HG02870 (cell line): ENCODE results near the gene MVB12A.

ENCODE experiments used
- ATAC-seq: cut with Tn5 transposase; IDR thresholded peaks from one replicate; pipeline ENCODE4 v1.9.1; 2021; ENCODE audit warnings: mild to moderate bottlenecking, moderate library complexity; ENCODE audit not compliant: unreplicated experiment

Gene MVB12A

DNA sequence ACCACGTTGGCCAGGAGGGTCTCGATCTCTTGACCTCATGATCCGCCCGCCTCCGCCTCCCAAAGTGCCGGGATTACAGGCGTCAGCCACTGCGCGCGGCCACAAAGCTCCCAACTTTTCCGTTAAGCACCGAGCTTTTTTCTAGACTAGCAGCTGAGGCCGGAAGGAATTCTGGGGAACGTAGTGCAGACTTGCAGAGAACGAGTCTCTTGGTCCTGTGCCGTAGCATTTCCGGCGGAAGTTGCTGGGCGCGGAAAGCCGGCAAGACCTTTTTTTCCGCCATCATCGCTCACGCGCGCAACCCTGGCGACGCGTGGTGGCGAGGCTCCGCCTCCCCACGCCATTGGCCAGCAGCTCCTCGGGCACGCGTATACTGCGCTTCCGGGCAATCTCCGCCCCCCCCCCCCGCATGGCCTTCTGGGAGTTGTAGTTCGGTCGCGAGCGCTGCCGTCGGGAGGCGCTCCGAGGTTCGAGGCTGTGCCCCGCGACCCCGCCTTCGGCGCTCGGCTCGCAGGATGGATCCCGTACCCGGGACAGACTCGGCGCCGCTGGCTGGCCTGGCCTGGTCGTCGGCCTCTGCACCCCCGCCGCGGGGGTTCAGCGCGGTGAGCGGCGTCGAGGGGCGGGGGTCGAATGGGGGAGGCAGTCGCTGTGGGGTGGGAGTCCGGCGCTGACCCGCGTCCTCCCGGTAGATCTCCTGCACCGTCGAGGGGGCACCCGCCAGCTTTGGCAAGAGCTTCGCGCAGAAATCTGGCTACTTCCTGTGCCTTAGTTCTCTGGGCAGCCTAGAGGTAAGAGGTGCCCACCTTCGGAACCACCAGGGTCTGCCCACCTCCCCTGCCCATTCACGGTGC lies at the start of gene MVB12A:
MVB12A (plus strand) TSS at position 427 of the 854 bp plus-strand sequence; CDS start at position 516, 89 bp downstream.
- ATAC-seq = peak; percentile 88

DNA sequence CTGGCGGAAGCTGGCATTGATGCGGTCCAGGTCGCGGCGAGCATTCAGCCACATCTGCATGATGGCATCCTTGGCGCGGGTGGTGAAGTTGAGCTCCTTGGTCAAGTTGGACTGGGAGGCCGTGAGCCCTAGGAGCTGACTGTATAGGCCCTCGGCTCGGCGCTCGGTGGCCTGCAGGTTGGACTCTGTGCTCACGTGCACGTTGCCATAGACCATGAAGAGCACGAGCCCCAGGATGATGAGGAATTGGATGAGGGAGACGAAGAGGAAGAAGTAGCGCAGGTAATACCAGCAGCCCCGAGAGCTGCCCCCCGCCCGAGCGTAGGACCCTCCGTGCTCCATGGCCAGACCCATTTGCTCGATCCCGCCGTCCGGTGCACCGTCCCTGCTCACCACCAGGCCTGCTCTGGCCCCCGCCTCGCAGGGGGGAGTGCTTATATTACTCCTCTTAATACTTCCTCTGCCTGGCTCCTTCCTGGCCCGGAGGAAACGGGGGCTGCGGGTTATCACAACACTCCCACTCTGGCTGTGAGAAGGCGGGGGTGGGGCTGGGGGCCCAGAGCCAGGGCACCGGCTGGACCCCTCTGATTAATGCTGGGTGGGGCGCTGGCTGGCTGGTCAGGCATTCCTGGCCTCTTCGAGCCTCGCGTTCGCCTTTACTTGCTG lies 42.8 kb upstream of the MVB12A start, which contains the start of gene PLVAP:
PLVAP (minus strand) TSS at position 408 of the 666 bp plus-strand sequence; CDS start at position 354, 54 bp downstream.
- ATAC-seq = no peak

DNA sequence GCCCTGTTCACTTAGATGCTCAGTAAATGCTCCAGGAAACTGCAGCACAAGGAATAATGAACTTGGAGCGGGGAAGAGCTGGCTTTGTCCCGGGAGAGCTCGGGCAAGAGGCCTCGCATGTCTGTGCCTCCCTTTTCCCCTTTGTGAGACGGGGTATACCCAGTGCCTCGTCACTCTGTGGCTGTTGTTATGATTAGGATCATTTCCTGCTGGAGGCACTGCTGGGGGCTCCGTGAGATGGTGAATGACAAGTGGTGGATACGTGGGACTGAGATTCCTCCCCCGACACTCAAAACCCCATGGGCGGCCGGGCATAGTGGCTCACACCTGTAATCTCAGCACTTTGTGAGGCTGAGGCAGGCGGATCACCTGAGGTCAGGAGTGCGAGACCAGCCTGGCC lies 41.6 kb upstream of the MVB12A start:
- ATAC-seq = no peak

DNA sequence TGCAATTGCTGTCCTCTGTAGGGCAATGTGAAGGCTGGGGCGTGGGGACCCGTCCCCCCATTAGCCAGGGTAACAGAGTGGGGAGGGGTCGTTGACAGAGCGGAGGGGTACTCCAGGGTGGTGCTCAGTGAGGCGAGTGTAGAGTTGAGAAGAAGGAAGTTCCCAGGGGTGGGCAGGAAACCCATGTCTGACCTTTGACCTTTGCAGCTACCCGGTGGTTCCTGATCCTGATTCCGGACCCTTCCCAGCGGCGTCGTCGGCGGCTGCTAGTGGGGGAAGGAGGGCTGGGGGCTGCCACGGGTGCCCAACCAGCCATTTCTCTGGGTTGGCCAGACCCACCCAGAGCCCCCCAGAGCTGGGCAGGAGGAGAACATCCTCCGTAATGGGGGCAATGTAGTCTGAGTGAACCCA lies 40.6 kb upstream of the MVB12A start:
- no peak for ATAC-seq

DNA sequence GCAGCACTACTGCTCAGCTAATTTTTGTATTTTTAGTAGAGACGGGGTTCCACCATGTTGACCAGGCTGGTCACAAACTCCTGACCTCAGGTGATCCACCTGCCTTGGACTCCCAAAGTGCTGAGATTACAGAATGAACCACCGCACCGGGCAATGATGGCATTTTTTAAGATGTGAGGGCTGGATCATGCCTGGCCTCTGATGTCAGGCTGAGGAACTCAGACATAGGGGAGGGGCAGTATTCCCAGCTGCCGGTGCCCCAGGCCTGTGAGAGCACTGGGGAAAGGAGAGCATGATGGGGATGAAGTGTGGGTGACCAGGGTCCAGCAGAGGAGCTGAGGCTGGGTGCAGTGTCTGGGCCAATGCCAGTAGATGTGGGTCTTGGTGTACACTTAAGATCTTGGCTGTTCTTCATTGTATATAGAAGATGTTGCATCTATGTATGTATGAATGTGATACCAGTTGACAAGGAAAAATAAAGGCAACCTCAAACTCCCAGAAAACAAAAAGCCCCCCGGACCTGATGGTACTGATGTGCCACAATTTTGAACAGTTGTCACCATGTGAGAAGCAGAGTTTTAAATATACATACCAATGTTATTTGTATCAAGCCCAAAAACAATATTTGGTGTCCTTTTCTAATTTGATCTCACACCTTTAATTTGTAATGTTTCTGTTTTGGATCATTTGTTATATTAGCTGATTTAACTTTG lies 39.3 kb upstream of the MVB12A start:
- ATAC-seq = no peak

DNA sequence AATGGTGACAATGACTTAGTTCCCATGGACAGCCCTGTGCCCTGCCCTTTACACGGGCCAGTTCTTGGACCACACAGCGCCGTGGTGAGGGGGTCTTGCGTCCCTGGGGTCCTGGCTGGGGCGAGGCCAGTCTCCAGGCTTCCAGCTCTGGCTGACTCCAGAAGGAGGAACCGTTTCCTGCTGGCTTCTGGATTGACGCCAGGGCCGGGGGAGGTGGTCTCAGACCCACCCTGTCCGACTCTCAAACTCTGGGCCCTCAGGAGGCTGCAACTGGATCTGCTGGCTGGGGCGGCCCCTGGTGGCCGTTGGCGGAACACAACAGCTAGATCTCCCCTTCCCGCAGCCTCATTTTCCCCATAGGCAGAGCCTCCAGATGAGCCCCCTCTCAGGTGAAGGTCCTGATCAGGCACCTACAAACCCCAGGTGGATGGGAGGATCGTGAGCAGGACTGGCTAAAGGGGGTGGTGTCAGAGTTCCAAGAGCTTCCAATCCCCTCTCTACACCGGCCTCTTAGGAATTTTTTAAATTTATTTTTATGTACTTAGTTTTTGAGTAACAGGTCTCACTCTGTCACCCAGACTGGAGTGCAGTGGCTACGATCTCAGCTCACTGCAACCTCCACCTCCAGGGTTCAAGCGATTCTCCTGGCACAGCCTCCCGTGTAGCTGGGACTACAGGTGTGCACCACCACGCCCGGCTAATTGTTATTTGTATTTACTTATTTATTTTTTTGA lies 33.8 kb upstream of the MVB12A start:
- no peak for ATAC-seq

DNA sequence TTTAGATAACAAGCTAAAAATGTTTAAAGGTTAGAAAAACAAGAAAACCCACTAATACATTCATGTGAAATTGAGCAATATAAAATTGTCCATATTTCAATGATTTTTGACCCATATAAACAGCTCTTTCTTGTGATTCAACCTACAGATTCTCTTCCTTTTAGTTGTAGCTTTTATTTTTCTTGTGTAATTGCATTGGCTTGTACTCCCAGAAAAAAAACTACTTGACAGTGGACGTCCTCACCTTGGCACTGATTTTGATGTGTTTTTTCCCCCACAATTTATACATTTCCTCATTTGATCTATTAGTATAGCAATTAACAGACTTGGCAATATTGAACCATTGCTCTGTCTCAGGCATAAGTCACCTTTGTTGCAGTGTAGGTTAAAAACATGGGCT lies 30.6 kb upstream of the MVB12A start:
- ATAC-seq = no peak

DNA sequence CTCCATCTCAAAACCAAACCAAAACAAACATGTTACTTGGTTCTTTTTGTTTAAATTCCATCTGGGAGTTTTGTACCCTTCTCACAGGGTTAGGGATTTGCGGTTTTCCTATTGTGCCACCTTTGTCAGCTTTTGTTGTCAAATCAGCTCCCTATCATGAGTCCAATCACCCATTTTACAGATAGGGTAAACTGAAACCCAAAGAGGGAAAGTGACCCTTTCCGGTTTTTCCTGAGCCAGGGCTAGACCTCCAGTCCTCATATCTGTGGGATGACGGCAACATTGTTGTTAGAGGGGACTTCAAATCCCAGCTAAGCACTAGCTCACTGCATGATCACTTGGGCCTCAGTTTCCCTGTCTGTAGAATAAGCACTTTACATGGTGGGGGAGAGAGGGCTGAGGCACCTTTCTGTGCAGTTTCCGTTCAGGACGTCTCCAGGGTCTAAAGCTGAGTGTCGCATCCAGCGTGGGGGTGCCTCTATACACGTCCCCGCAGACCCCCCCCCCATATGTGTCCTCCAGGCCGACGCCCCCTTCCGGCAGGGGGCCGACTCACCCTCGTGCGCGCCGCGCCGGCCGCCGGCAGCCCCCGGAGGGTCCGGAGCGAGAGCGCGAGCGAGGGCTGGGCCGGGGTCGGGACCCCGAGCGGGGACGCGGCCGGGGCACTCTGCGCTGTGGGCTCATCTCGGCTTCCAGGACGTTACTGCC lies 29.7 kb upstream of the MVB12A start:
- no peak for ATAC-seq

DNA sequence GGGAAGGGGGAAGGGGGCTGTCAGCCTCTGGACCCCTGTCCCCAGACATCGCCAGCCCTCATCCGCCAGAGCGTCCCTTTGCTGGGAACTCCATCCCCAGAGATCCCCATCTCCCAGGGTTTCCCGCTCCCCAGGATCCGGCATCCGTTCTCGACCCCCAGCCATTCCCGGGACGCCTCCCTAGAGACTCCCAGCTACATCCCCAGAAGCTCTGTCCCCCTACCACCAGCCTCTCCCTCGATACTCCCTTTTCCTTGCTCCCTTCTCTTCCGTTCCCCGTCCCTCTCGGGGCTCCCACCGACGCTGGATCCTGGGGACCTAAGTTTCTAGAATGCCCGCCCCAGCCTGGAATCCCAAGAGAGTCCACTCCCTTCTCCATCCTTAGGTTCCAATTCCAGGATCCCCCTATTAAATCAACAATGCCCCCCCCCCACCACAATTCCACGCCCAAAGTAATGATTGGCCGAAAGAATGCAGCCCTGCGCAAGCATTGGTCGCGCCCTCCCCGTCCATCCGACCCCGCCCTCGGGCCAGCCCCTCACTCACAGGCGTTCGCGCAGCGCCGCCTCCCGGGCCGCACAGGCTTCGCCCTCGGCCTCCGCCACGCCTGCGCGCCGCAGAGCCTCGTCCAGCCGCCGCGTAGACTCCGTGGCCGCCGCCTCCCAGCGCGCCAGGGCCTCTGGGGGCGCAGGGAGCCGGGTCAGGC lies 29.0 kb upstream of the MVB12A start:
- ATAC-seq = peak; percentile 83

DNA sequence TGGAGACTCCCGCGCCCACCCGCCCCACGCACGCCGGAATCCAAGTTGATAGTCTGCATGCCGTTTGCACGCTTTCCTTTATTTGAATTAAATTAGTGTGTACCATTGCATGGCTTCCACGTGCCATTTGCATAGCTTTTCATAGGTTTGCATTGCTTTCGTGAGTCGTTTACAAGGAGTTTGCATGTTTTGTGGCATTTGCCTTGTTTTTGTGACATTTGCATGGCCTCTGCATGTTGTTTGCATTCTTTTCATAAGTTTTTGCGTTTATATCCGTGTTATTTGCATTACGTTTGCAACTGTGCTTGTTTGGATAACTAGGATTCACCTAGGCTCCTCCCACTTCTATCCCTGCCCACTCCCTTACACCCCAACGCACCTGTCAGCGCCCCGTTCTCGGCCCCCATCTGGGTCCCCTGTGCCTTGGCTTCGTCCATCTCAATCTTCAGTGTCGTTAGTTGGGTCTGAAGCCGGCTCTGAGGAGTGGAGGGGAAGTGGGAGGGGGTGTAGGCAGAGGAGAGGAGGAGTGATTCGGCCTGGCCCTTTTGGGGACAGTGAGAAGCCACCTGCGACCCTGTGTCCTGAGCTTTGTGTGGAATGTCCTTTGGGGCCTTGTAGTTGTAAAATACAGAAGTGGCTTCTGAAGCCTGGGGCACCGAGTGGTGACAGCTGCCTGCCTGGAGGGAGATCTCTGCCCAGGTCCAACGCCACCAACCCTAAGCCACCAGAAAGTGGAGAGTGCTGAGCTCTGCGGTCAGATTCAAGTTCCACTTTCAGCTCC lies 28.3 kb upstream of the MVB12A start:
- ATAC-seq = no peak

DNA sequence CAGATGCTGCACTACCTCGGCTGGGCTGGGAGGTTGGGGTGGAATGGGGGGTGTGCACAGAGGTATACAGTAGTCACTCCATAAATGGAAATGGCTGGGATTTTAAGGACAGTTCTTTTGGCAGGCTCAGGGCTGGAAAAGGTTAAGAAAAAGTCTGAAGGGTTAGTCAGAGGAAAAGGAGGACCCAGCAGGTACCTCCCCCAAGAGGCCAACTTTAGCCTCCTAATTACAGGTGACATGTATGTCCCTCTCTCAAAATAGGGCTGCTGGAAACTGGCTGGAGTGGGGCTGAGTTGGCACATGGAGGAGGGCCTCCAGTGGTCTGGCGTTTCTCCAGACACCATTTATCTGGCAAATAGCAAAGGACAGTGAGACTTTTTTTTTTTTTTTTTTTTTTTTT lies 26.8 kb upstream of the MVB12A start:
- ATAC-seq = no peak

DNA sequence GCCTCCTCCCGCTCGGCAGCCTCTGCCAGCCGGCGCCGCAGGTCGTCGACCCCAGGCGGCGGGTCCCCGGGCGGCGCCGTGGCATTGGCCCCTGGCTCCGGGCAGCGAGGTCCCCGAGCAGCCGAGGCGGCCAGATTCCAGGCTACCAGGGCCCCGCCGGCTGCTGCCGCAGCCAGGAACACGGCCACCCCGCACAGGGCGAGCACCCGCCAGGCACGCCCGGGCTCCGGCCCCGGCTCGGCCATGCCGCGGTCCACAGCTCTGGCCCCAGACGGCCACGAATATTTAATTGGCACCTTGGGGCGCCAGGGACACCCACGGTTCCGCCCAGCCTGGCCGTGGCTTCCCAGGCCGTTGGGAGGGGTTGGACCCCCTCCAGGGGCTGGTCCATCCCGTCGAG lies 25.9 kb upstream of the MVB12A start, which contains the start of gene CCDC194:
CCDC194 (minus strand) TSS at position 283 of the 400 bp plus-strand sequence; CDS start at position 245, 38 bp downstream.
- no peak for ATAC-seq

DNA sequence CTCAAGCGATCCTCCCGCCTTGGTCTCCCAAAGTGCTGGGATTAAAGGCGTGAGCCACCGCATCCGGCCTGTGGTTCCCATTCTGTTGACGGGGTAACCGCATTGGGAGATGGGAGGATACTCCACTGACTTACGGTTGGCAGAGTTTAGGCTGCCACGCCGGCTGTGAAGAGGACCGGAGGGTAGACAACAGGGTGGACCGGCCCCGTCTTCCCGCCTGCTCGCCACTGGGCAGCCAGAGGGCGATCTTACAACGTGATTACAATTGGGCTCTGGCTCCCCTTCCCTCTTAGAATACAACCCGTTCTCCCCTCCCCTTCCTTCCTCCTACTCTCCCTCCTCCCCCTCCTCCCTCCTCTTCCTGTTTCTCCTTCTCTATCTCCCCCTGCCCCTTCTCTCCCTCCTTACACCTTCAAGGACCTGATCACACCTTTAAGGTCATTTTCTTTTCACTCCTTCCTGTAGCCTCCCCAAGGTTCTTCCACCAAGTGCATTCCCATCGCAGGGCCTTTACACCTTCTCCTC lies 24.9 kb upstream of the MVB12A start:
- no peak for ATAC-seq

DNA sequence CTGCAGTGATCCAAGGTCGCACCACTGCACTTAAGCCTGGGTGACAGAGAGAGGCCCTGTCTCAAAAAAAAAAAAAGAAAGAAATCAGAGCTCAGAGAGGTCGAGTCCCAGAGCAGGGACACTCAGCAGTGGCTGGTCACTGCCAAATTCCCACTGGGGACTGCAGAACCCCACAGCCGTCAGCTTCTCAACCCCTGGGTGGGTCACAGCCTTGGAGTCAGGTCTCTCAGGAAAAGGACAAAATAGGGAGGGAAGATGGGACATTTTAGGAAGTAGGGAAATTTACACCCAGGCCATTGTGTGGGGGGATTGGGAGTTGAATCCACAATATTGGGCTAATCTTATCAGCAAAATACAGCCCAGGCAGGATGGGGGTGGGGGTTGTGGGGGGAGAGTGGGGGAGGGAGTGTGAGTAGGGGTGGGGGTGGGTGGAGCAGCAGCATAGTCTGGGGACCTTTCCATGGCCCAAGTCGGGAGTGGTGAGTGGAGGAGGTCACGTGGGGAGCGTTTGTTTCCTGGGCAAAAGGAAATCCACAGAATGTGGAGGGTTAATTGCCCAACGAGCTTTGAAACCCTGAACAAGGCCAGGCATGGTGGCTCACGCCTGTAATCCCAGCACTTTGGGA lies 20.8 kb upstream of the MVB12A start:
- ATAC-seq = no peak

DNA sequence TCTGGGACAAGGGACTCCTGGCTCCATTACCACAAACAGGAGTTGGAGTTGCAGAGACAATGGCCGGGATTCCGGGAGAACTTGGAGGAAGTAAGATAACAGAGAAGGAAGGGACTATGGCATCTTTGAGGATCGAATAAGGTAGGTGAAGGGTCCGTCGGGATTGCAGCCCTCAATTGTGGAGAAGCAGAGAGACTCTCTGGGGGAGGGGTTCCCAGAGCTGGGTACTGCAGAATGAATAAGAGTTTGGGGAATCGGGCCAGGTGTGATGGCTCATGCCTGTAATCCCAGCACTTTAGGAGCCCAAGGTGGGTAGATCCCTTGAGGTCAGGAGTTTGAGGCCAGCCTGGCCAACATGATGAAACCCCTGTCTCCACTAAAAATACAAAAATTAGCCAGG lies 18.2 kb upstream of the MVB12A start:
- ATAC-seq = no peak

DNA sequence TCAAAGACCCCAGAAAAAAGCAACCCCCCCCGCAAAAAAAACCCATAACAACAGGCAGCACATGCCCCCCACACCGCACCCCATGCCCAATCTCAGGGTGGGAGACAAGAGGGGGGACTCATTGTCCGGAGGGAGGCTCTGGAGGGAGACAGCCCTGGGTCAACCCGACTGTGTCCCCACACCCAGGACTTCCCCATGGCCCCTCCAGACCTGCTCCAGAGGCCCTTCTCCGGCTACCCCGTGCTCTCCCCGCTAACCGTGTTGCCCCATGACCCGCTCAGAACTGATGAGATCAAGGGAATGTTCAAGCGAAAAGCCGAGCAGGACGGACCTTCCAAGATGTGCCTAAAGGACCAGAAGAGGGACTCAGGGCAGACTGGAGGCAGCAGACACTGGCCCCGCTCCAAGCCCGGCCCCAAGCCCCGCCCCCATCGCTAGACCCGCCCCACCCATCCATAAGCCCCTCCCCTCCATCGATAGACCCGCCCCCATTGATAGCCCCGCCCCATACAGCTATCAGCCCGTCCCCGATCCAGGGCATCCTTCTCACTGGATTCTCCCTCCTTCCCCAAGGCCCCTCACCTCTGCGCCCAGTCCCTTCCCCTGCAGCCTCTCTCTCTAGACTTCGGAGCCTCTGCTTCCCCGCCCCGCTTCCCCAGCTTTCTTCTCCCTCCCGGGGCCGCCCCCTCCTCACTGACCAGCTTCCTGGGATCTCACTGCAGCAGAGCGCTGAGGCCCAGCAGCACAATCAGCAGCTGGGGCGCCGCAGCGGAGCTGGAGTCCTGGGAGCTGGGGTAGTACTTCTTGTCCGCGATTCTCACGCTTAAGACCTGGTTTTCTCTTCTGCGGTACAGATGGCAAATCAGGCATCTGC lies 16.6 kb upstream of the MVB12A start:
- ATAC-seq = no peak

DNA sequence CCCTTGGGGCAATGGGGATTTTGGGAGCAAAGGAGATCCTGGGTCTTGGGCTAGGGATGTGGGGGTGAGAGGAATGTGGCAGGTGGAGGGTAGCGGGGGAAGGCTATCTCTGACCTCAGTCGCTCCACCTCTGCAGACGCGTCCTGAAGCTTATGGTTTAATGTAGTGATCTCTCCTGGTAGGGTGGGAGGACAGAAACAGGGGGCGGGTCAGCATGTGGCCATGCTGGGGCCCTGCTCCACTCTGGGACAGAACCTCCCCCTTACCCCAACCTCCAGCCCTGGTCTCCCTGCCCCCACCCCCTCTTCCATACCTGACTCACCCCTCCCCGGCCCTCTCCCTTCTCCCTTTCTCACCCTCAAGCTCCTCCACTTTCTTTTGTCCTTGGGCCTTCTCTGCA lies 15.8 kb upstream of the MVB12A start:
- no peak for ATAC-seq
